Psoas muscle (tissue), 8 donors: ENCODE results near the gene RABGAP1L. TPM values are rescaled to one million over a fixed set of nuclear protein-coding genes. Genes with fewer than 3 reads are reported as not detected.
A peak's percentile ranks its signal among the peaks of the same experiment; 100 is the strongest.

ENCODE experiments used
- ATAC-seq, 4 donors: fragments of 200-7000 bp; cut with Tn5 transposase; one replicate each; pipeline ENCODE4 v1.9.1; 2020; ENCODE audit warnings: moderate library complexity in 3 of 4, mild to moderate bottlenecking in 2 of 4
- DNase-seq, 2 donors: peaks; one replicate each; pipeline ENCODE4 v3.0.0-alpha.2; 2020
- H3K27ac ChIP-seq: fragments of 200-600 bp; one replicate; pipeline ENCODE4 v1.8.0; 2022
- H3K27me3 ChIP-seq, 3 donors: fragments of 200-600 bp in 1 of 3; one replicate each; pipeline versions ENCODE4 v1.6.1 to v1.8.0; 2013 to 2022; ENCODE audit warnings: low read length in 2 of 3, mild to moderate bottlenecking in 2 of 3, moderate library complexity in 1 of 3; ENCODE audit not compliant: insufficient read depth in 3 of 3
- H3K36me3 ChIP-seq, 2 donors: fragments of 200-600 bp in 1 of 2; one replicate each; pipeline versions ENCODE4 v1.6.1 to v1.8.0; 2013 to 2022; ENCODE audit warnings: low read depth in 1 of 2, mild to moderate bottlenecking in 1 of 2, moderate library complexity in 1 of 2; ENCODE audit not compliant: insufficient read depth in 1 of 2
- H3K4me1 ChIP-seq: fragments of 200-600 bp; one replicate; pipeline ENCODE4 v1.8.0; 2022
- H3K4me3 ChIP-seq: fragments of 200-600 bp; one replicate; pipeline ENCODE4 v1.8.0; 2022; ENCODE audit warnings: mild to moderate bottlenecking
- H3K9me3 ChIP-seq: fragments of 200-600 bp; one replicate; pipeline ENCODE4 v1.8.0; 2022
- CTCF ChIP-seq: fragments of 200-600 bp; IDR thresholded peaks from one replicate; pipeline ENCODE4 v1.8.0; 2022; ENCODE audit warnings: antibody characterized with exemption
- WGBS, 3 donors: extraction: QIAGEN DNeasy Blood & Tissue Kit; methylation state at CpG; one replicate each; pipeline versions ENCODE4 v1.1.6 to v1.1.7; 2013; 5-methylcytosine and 5-hydroxymethylcytosine counted together
- intact Hi-C, 2 donors: fragments of 100-400 bp; cut with DNase I; formaldehyde crosslinking; loops; one replicate each; pipeline versions ENCODE4 v1.11.0 to v1.14.2; 2022
- polyA plus RNA-seq, 3 donors: library from polyadenylated mRNA; stranded (reverse); fragments of 200-250 nt; gene quantifications; one replicate each; pipeline ENCODE4 v1.2.3, GENCODE V29; 2013
- total RNA-seq, 4 donors: library from RNA; stranded (reverse); fragmentation: NEBNext Ultra II Directional in 2 of 4; extraction: Animal tissue kit (Norgen Biotek cat#: 25700) in 2 of 4; gene quantifications; one replicate each; pipeline versions ENCODE4 v1.2.1 to v1.2.4, GENCODE V29; 2021 to 2023
- donor health status: healthy with polysubstance abuse.
- donor health status: DM: no; HTN: no; CAD: no; lungs with moderate emphysema.
- donor health status: Bipolar disorder and iron deficiency.
- donor health status: healthy.
- donor health status: DM: yes; HTN: yes; CAD: no.
- donor health status: DM: no; HTN: no; CAD: no.
- donor health status: DM: no; HTN: no; CAD: no.
- donor health status: DM: yes; HTN: yes; CAD: no.

Gene RABGAP1L
- total and polyA plus RNA-seq, 7 donors = 2.9 to 14.4 (median 8.7) TPM

DNA sequence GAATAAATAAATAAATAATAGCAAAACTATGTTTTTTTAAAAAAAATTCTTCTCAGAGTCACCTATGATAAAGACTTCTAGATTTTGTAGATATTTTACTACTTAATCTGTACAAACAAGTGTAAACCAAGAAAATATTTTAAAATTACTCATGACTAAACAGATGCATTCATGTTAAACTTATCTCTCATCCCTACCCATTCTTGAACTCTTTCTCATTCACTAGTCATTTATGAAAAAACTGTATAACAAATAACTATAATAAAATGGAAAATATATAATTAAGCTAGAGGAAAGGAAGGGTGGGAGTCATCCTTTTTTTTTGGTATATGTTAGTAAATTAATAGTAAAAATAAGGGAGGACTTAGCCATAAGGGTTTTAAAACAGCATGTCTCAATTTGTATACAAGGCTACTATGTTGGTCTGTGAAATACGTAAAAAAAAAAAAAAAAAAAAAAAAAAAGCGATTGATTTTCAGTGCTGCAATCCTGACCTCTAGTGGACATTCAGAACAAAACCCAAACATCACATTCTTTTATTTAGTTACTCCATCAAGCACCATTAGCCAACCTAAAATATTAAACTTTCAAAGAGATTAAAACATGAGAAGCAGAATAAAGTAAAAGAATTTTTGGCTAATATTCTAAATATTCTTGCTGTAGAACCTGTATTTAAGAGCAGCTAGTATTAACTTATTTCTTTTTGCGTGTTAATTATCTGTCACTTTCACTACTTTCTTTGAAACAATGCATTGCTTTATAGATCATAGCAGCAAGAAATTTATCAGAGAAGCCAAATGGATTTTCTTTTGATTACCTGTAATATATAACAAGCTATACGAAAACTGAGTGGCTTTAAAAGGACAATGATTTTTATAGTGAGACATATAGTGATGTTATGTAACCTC is 584.6 kb downstream of the RABGAP1L start:
- no peak overlapping the region for H3K27ac ChIP-seq
- H3K27me3 ChIP-seq = no peaks in the 10 kb centered on the region
- intact Hi-C loops = loop anchor here (1.0 to 2.0 kb wide), 2 partner anchors 483 to 486 kb away; no protein-coding TSS in a partner anchor
- DNase-seq (no peak), ATAC-seq (peak in 1 of 4 donors; percentile 49)
- no peaks in the 10 kb centered on the region for H3K36me3 ChIP-seq
- no peaks in the 10 kb centered on the region for H3K9me3 ChIP-seq
- H3K4me3 ChIP-seq = no peak overlapping the region
- no peaks in the 10 kb centered on the region for H3K4me1 ChIP-seq
- peak; percentile 64 for TF ChIP-seq CTCF
- 33% methylated on average over 4 of the region's 4 CpGs for WGBS, 3 donors

- WGBS, 3 donors = 57 to 83% (median 79%) methylated on average over 2 of the region's 2 CpGs
- no peak for TF ChIP-seq CTCF
- no peaks in the 10 kb centered on the region for H3K9me3 ChIP-seq
- no peaks in the 10 kb centered on the region for H3K4me1 ChIP-seq
- intact Hi-C loops = loop anchor here in 1 of 2 donors (1.0 kb wide), 1 partner anchor 487 kb away; no protein-coding TSS in a partner anchor
- H3K27me3 ChIP-seq = no peaks in the 10 kb centered on the region
- no peak for ATAC-seq
- DNase-seq = no peak
- no peak overlapping the region for H3K4me3 ChIP-seq
- no peaks in the 10 kb centered on the region for H3K36me3 ChIP-seq
- H3K27ac ChIP-seq = no peak overlapping the region
Measured at GRCh38 chr1:174744886-174745285, 585.6 kb downstream of the RABGAP1L start.

DNA sequence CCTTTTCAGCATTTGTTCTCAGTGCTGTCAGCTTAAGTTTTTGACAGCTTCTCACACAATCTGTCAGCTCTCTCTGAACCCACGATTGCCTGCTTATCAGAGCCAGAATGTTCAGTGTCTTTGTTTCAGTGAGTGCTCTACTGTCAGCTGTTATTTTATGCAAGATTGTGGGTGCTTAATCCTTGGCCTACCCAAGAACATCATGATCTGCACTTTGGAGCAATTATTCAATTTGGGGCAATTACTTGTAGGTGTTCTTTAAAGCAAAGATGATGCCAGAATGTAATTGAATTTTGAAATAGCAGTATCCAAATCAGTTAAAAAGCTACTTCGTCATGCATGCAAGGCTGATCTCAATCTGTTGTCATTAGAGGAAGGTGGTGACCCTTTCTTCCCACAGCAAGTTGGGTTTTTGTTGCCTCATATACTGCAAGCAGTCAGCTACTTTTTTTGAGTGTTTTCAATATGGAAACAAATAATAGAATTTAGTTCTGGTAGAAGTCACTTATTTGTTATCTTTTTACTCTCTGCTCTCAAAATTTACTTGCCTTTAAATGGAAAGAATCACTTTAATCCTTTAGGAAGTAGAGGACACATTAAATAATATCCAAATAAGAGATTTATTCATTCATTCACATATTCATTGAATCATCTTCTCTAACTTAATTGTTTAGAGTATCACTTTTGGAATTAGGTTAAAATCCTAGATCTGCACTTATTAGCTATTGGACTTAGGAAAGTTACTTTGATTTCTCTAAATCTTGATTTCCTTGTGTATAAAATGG is 586.9 kb downstream of the RABGAP1L start:
- TF ChIP-seq CTCF = no peak
- Histone ChIP-seq H3K4me3 (no peak overlapping the region), H3K9me3 (no peaks in the 10 kb centered on the region), H3K27ac (no peak overlapping the region), H3K36me3 (no peaks in the 10 kb centered on the region), H3K4me1 (no peaks in the 10 kb centered on the region), H3K27me3 (no peaks in the 10 kb centered on the region)
- WGBS, 3 donors = 59 to 75% (median 63%) methylated on average over 2 of the region's 2 CpGs
- intact Hi-C loops = no loop called here
- no peak for DNase-seq
- no peak for ATAC-seq

- Histone ChIP-seq H3K27me3 (no peaks in the 10 kb centered on the region), H3K36me3 (no peaks in the 10 kb centered on the region), H3K27ac (no peak overlapping the region), H3K9me3 (no peaks in the 10 kb centered on the region), H3K4me3 (no peak overlapping the region), H3K4me1 (no peaks in the 10 kb centered on the region)
- DNase-seq (no peak), ATAC-seq (no peak)
- no peak for TF ChIP-seq CTCF
- intact Hi-C loops = no loop called here
Measured at GRCh38 chr1:174747613-174748012, 588.3 kb downstream of the RABGAP1L start.
